Stromal cell of bone marrow (primary cell): ENCODE data around the gene OR8K1.

ENCODE experiments used
- DNase-seq: peaks from one replicate; pipeline ENCODE4 v3.0.0-alpha.2; 2012; ENCODE audit warnings: low read depth

Gene OR8K1

DNA sequence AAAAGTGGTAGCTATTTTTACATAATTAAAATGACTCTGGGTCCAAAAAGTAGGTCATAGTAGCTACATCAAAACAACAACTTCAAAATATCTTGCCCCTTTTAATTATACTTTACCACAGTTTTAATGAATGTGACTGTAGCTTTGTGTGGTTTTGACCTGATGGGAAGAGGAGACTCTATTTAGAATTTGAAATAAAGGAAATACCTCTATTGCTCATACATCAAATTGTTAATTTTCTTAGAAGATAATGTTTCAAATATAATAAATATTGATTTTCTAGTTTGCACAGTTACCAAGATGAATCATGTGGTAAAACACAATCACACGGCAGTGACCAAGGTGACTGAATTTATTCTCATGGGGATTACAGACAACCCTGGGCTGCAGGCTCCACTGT, at the start of gene OR8K1:
TSS of gene OR8K1 (plus strand) at position 301 of the 400 bp plus-strand sequence. CDS start at position 301, 0 bp downstream.
- no peak for DNase-seq

DNA sequence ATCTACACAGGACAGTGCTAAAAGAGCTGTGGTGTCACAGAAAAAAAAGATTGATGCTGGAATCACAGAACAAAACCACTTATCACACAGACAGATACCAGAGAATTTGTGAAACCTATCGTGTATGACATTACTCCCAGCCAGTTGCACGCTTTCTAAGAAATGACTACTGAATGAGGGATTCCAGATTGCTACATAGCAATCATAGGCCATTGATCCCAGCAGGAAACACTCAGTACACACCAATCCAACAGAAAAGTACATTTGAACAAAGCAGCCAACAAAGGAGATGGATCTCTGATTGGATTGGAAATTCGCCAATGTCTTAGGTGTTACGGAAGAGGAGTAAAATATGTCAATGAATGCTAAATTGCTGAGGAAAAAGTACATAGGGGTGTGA, 48.9 kb upstream of the OR8K1 start:
- DNase-seq, result no peak

DNA sequence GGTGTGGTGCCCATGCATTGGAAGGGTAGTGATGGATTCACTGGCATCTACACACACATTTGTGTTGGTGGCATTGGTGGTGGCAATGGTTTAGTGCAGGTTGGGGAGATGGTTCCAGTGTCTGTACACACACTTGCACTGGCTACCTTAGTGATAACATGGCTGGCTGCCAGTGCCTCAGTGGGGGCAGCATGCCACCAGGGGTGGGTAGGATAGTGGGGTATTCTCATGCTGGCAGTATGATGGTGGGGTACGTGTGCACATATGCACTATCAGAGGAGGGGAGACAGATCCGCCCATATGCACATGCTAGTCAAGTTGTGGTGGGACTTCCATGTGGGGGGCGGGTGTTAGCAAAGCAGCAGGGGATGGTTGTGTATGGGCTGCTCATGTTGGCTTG, 38.0 kb upstream of the OR8K1 start:
- DNase-seq, result no peak

DNA sequence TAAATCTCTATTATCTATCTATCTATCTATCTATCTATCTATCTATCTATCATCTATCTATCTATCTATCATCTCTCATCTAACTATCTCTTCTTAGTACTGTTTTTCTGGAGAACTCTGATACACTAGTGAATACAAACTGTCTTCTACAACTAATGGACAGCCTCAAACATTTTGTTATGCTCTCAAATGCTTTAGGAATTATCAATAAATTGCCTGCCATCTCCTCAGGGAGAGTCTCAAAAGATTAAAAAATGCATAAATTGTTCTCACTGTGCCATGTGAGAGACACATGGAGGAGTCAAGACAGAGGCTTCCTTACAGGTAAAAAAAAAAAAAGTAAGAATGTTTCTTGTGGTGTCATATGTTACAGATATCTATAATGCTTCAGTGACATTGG, 31.0 kb upstream of the OR8K1 start, which contains the start of gene OR8K3:
TSS of gene OR8K3 (plus strand) at position 301 of the 400 bp plus-strand sequence. CDS start 3,163 bp downstream, outside the sequence.
- DNase-seq, result no peak

DNA sequence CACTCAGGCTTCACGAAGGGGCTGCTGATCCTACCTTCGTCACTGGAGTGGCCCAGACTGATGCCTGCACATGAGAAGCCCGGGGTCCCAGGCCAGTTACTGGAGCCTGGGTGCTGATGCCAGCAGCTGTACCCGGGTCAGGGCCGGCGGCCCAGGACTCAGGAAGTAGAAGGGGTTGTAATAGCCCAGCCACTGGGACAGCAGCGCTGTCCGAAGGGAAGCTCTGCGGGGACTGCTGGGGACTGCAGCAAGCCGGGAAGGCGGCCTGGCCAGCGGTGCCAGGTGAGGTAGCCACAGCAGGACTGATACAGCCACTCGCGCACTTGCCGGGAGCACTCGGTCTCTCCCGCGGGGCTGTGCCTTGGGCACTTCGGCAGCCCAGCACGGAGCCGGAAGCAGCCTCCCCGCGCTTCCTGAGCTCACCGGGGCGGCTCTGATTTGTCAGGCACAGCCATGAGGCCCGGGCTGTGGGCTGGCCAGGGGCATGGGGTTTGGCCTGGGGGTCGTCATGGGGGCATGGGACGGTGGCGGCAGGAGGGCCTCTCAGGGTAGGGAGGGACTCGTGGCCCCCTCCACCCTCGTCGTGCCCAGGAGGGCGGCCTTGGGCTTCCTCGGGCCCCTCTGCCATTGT, 13.9 kb upstream of the OR8K1 start:
- no peak for DNase-seq

DNA sequence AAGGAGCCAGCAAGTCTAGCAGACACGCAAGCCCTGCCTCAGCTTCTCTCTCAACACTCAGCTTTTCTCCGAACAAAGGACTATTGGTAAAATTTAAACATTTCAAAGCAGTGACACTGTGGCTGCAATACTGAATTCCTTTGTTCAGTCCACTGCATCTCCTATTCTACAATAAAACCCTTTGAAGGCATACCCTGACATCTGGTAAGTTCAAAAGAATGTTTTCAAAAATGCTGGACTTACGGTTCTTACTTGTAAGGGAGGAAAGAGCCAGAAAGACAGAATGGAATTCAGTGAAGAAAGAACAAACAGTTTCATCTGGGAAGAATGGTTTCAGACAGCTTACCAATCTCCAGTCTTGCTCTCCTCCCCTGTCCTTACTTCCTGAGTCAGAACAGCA, 12.7 kb upstream of the OR8K1 start:
- no peak for DNase-seq

DNA sequence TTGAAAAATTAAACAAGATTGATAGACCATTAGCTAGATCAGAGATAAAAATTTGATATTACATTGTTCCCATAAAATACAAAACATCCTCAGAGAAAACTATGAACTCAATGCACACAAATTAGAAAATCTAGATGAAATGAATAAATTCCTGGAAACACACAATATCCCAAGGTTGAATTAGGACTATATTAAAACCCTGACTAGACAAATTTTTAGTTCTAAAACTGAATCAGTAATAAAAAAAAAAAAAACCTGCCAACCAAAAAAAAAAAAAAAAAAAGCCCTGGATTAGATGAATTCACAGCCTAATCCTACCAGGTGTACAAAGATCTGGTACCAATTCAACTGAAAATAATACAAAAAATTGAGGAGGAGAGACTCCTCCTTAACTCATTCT, 5.5 kb upstream of the OR8K1 start:
- no peak for DNase-seq

DNA sequence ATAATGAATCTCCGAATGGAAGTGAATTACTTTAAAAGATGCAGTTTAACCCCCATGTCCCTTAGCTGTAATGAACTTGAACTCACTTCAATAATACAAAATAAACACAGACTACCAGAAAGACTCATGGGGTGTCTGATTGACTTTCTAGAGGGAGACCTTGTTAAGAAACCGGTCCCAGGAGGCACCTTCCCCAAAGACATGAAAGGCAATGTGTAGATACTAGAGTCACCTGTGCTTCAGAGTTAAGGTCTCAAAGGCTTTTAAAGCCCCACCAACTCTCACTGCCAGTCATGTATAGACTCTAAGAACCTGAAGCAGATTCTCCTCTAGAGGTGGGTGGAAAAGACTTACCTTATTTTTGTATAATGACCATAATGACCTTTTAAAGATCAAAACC, 8.2 kb downstream of the OR8K1 start, which contains the start of gene OR8J1:
TSS of gene OR8J1 (plus strand) at position 301 of the 400 bp plus-strand sequence. CDS start 5,956 bp downstream, outside the sequence.
- no peak for DNase-seq

DNA sequence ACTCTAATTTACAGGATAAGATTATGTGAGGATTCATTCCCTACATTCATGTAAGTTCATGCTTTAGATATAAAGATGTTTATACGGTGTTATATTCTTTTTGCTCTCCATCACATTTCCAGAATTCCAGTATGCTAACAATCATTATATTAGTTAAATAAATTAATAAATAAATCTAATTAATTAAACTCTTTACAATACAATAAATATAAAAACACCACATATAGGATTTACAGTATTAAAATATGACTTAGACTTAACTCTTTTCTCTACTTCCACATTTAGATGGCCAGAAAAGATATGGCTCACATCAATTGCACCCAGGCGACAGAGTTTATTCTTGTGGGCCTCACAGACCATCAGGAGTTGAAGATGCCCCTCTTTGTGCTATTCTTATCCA, 29.5 kb downstream of the OR8K1 start, which contains the start of gene OR8U1:
TSS of gene OR8U1 (plus strand) at position 301 of the 400 bp plus-strand sequence. CDS start at position 301, 0 bp downstream.
- DNase-seq, result no peak

DNA sequence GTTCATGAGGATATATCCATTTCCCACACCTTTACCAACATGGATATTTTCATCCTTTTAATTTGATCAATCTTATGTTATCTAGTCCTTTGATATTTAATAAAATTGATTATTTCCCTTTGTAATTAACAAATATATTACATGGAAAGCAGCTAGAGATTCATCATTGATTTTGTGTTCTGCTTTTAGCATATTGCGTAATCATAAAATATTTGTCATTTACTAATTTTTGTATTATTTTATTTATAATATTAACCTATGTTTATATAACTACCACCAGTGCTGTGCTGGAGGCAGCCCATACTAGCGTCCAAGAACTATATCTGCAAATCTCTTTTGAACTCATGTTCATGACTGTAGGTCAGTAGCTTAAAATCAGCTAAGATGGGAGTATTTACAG, 34.3 kb downstream of the OR8K1 start:
- DNase-seq, result no peak

DNA sequence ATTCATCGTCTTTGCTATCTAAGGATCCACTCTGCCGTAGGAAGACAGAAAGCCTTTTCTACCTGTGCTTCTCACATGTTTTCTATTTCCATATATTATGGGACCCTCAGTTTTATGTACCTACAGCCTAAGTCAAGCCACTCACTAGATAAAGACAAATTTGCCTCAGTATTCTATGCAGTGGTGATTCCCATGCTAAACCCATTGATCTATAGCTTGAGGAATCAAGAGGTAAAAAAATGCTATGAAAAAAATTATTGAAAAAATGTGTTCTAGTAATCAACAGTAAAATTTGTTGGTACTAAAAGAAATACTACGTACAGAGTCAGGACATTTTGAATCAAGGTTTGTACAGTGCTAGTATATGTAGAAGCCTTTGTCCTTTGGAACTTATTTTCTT, 48.5 kb downstream of the OR8K1 start:
- DNase-seq, result no peak

DNA sequence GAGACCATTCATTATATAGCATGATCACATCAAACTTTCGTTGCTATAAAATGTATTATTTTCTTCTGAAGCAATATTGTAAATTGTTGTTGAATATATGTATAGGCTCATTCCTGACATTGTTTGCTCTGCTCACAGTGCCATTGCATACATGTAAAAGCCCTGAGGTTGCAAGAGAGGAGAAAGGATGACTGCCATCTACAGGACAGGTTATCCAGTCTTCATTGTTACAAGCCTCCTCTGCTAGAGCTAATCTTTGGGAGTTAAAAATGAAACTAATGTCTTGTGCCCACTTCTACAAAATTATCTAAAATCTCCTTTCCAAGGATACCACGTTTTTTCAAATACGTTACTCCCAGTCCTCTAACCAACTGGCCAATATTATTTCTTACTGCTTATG, 50.2 kb downstream of the OR8K1 start:
- DNase-seq, result no peak
